Pulmonary artery endothelial cell (primary cell): Measurements from ENCODE around the gene ZNF157. TPM values are rescaled to one million over a fixed set of nuclear protein-coding genes. Genes with fewer than 3 reads are reported as not detected.
A peak's percentile ranks its signal among the peaks of the same experiment; 100 is the strongest.
"Not testable (repeated sequence)": the region's sequence is repeated elsewhere in the genome, so short reads cannot be mapped to it uniquely, and the experiment has no call there.

Source experiments
- DNase-seq: peaks from one replicate; pipeline ENCODE4 v3.0.0-alpha.2; 2011; ENCODE audit warnings: low read depth, low spot score
- total RNA-seq: library from RNA; depleted of rRNA; stranded (reverse); fragments of >200 nt; gene quantifications from 2 replicates; pipeline ENCODE4 v1.2.3, GENCODE V29; 2014

The ZNF157 gene
- total RNA-seq: not detected in 2 replicates

DNA sequence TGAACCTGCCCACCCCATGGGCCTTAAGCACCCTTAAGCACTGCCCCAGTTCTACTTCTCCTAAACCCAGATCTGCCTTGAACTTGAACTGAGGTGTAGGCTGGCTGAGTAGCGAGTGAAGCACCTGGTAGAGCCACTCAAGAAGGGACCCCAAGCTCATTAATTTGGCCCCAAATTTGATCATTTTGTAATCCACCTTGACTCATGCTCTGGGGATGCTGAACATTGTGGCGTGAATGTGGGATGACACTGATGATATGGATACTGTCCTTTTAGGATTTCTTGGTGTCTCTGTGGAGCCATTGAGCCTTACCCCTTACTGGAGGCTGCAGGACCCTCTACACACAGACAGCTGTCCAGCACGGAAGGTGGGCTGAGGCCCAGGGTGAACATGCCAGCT, at the start of gene ZNF157:
TSS of gene ZNF157 (plus strand) at position 301 of the 400 bp plus-strand sequence. CDS start at position 392, 91 bp downstream.
- no peak for DNase-seq

- no peak for DNase-seq
Observed at GRCh38 chrX:47321386-47321785, 49.0 kb upstream of the ZNF157 start.

GRCh38 chrX:47321823-47322371, 48.5 kb upstream of the ZNF157 start:
- DNase-seq: no peak

DNA sequence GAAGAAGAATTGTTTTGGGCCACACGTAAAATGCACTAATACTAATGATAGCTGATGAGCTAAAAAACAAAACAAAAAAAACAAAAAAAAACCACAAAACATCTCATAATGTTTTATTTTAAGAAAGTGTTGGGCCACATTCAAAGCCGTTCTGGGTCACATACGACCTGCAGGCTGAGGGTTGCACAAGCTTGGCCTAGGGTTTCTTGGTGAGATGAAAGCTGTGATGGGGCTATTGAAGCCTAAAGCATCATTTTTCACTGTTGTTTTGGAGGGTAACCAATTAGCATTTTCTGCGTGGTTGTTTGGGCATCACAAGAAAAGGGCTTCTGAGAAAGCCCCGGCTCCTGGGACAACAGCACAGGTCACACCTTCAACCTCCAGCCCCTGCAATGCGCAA, 42.5 kb upstream of the ZNF157 start:
- DNase-seq: no peak

- DNase-seq: not testable (repeated sequence)
Observed at GRCh38 chrX:47332729-47333128, 37.6 kb upstream of the ZNF157 start.

GRCh38 chrX:47351706-47352105, 18.7 kb upstream of the ZNF157 start:
- DNase-seq: no peak

DNA sequence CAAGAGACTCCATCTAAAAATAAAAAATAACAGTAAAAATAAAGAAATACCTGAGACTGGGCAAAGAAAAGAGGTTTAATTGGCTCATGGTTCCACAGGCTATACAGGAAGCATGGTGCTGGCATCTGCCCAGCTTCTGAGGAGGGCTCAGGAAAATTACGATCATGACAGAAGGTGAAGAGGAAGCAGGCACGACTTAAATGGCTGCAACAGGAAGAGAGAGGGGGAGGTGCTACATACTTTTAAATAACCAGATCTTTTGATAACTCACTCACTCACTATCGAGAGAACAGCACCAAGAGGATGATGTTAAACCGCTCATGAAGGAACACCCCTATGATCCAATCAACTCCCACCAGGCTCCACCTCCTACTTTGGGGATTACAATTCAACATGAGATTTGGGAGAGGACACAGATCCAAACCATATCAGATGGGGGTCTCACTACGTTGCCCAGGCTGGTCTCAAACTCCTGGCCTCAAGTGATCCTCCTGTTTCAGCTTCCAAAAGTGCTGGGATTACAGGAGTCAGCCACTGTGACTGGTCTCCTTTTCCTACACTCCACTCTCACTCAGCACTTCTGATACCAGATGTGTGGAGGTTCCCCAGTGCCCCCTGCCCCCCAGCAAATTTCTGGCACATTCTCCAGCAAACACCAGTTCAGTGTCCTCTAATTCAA, 11.9 kb upstream of the ZNF157 start:
- peak; percentile 11 for DNase-seq

GRCh38 chrX:47360423-47361179, 9.8 kb upstream of the ZNF157 start:
- no peak for DNase-seq

- DNase-seq: peak; percentile 86
Observed at GRCh38 chrX:47361538-47362511, 8.6 kb upstream of the ZNF157 start.

- no peak for DNase-seq
Observed at GRCh38 chrX:47366041-47366722, 4.2 kb upstream of the ZNF157 start.

- DNase-seq: no peak
Observed at GRCh38 chrX:47373198-47373597, 2.8 kb downstream of the ZNF157 start.

GRCh38 chrX:47380268-47380667, 9.9 kb downstream of the ZNF157 start:
- no peak for DNase-seq

GRCh38 chrX:47380837-47381236, 10.5 kb downstream of the ZNF157 start:
- not testable (repeated sequence) for DNase-seq

- DNase-seq: no peak
Observed at GRCh38 chrX:47384502-47384901, 14.1 kb downstream of the ZNF157 start.

DNA sequence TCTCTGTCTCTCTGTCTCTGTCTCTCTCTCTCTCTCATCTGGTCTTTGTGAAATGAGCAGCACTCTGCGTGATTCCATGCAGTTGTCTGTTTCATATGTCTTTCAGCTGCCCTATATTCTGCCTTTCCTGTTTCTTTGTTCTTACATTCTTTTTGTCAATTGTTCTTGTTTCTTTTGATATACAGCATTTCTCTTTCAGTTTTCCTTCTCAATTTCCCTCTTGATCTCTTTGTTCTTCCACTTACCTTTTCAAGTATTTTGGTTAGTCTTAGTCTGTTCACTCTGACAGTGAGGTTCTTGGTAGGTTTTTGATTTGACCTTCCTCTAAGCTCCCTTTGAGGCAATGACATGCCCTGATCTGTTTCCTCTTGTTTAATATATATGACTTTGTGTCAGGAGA, 20.4 kb downstream of the ZNF157 start:
- DNase-seq: no peak

GRCh38 chrX:47413179-47413594, 42.8 kb downstream of the ZNF157 start:
- DNase-seq: no peak

DNA sequence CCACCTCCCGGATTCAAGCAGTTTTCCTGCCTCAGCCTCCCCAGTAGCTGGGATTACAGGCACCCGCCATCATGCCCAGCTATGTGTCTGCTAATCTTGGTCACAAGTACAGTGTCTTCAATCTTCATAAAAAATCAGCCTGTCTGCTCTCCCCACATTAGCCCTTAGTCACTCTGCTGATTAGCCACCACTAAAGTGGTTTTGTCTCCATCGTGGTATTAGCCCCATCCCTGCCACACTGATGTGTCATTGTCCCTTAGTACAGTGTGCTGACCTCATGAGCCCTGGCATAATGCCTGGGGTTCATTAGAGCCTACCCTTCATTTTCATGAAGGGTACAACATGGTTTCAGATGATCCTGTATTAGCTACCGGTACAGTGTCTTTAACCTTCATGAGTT, 49.9 kb downstream of the ZNF157 start:
- no peak for DNase-seq

GRCh38 chrX:47420962-47421361, 50.6 kb downstream of the ZNF157 start:
- DNase-seq: no peak

- DNase-seq: no peak
Observed at GRCh38 chrX:47422444-47422843, 52.1 kb downstream of the ZNF157 start.

DNA sequence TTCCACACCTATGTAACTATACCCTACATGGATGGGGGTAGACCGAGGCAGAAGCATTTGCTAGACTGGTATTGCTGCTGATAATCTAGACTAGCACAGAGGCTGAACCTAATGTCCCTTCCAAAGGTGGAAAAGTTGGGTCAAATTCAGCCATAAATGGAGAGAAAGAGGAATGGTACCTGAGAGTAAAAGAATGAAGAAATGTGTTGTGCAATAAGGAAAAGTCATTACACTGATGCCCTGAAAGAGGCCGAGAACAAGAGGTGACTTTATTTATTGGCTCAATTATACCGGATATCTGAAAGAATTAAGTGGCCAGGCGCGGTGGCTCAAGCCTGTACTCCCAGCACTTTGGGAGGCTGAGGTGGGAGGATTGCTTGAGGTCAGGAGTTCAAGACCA, 60.5 kb downstream of the ZNF157 start:
- DNase-seq: no peak

DNA sequence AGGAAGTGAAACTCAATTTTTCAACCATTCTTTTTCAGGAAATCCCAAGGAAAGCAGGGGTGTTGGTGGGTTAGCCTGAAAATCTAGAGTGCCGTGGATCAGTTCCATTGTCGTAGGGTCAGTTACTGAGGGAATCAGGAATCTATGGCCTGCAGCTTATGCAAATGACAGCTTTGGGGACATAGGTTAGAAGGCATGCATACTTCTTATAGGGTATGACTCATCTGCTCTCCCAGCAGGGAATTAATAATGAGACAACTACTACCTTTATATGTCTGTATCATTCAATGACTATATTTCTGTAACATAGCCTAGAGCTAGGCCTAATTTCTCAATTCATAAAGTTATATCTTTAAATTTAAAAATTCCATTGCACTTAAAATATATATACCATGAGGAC, 76.1 kb downstream of the ZNF157 start:
- DNase-seq: no peak
